Endothelial cell of umbilical vein (primary cell): ENCODE data around the gene NGEF. TPM values are rescaled to one million over a fixed set of nuclear protein-coding genes. Genes with fewer than 3 reads are reported as not detected.
A peak's percentile ranks its signal among the peaks of the same experiment; 100 is the strongest.

Experiments used
- BruUV-seq: library from RNA; stranded (reverse); fragments of 400-500 nt; replicated peaks from 2 replicates; lab custom pipeline; 2021; lab: Mats Ljungman, UMichigan
- CTCF ChIA-PET: fragments of 300-600, 350-600 bp; sonication (Branson Sonifier 250); formaldehyde crosslinking; loops from one replicate; lab custom pipeline; 2021; ENCODE audit warnings: antibody characterized with exemption, inconsistent platforms; lab: Charles Lee
- POLR2A ChIA-PET: fragments of 300-600, 350-600 bp; sonication (Branson Sonifier 250); formaldehyde crosslinking; loops from one replicate; lab custom pipeline; 2021; ENCODE audit warnings: antibody characterized with exemption, inconsistent platforms; lab: Charles Lee
- DNase-seq: peaks from one replicate; pipeline ENCODE4 v3.0.0-alpha.2; 2011; ENCODE audit warnings: low read depth, low spot score
- FAIRE-seq: peaks from 2 replicates; lab custom pipeline; 2011; peaks lifted over from hg19 to GRCh38; lab: Jason Lieb, UNC
- H2AFZ ChIP-seq: 2 replicates; pipeline ENCODE4 v1.6.0; 2012; ENCODE audit warnings: low read depth, low read length, control low read depth, inconsistent platforms
- H3K27ac ChIP-seq: 2 replicates; pipeline ENCODE4 v1.5.1; 2011; ENCODE audit warnings: low read depth, mild to moderate bottlenecking, control low read depth, low read length, moderate library complexity; ENCODE audit not compliant: insufficient read depth
- H3K27me3 ChIP-seq, 2 experiments: 2 replicates each; pipeline versions ENCODE4 v1.6.0 to v1.6.1; 2011; ENCODE audit warnings: low read length in 2 of 2, mixed read lengths in 1 of 2; ENCODE audit not compliant: control insufficient read depth in 2 of 2, insufficient read depth in 2 of 2
- H3K36me3 ChIP-seq, 2 experiments: 2 replicates in 1 of 2; 3 replicates in 1 of 2; pipeline ENCODE4 v1.5.1; 2011; ENCODE audit warnings: low read length in 2 of 2, mild to moderate bottlenecking in 1 of 2, moderate library complexity in 1 of 2; ENCODE audit not compliant: control insufficient read depth in 2 of 2, insufficient read depth in 2 of 2; ENCODE audit errors: extremely low read depth in 1 of 2
- H3K4me1 ChIP-seq: 3 replicates; pipeline ENCODE4 v1.5.1; 2011; ENCODE audit warnings: mild to moderate bottlenecking, low read length; ENCODE audit not compliant: control insufficient read depth, insufficient read depth; ENCODE audit errors: extremely low read depth
- H3K4me2 ChIP-seq: 2 replicates; pipeline ENCODE4 v1.6.1; 2011; ENCODE audit warnings: low read length, control low read depth, mixed read lengths; ENCODE audit not compliant: insufficient read depth
- H3K4me3 ChIP-seq, 3 experiments: fragments of 200-600 bp in 1 of 3; sonication (generic), shearing (Covaris generic) in 1 of 3; replicated peaks in 1 of 3; 2 replicates each; pipeline ENCODE4 v1.5.1; 2011 to 2016; ENCODE audit warnings: control low read depth in 3 of 3, low read length in 3 of 3, mild to moderate bottlenecking in 2 of 3, inconsistent platforms in 1 of 3, low read depth in 1 of 3, moderate library complexity in 1 of 3; ENCODE audit not compliant: insufficient read depth in 1 of 3
- H3K79me2 ChIP-seq: 2 replicates; pipeline ENCODE4 v1.6.0; 2012; ENCODE audit warnings: low read length, inconsistent platforms; ENCODE audit not compliant: control insufficient read depth, insufficient read depth
- H3K9ac ChIP-seq: replicated peaks from 2 replicates; pipeline ENCODE3; 2011; ENCODE audit warnings: low read length, control low read depth; ENCODE audit not compliant: insufficient read depth; ENCODE audit errors: extremely low read depth
- H3K9me1 ChIP-seq: replicated peaks from 3 replicates; pipeline ENCODE4 v1.6.0; 2011; ENCODE audit warnings: mild to moderate bottlenecking, low read length; ENCODE audit not compliant: control insufficient read depth, insufficient read depth; ENCODE audit errors: extremely low read depth
- H3K9me3 ChIP-seq: replicated peaks from 2 replicates; pipeline ENCODE4 v1.5.1; 2012; ENCODE audit warnings: low read length, inconsistent platforms; ENCODE audit not compliant: control insufficient read depth, insufficient read depth
- H4K20me1 ChIP-seq: replicated peaks from 2 replicates; pipeline ENCODE3; 2011; ENCODE audit warnings: mild to moderate bottlenecking, low read length; ENCODE audit not compliant: control insufficient read depth, insufficient read depth; ENCODE audit errors: extremely low read depth
- CTCF ChIP-seq, 2 donors: IDR thresholded peaks; 1 replicate in 1 of 2; 2 replicates in 1 of 2; pipeline ENCODE4 v1.5.1; 2011; ENCODE audit warnings: low read length in 2 of 2, mild to moderate bottlenecking in 2 of 2, moderate library complexity in 2 of 2, control low read depth in 1 of 2, inconsistent platforms in 1 of 2, low read depth in 1 of 2; ENCODE audit not compliant: insufficient read depth in 1 of 2; ENCODE audit errors: extremely low read depth in 1 of 2
- MAX ChIP-seq: IDR thresholded peaks from 2 replicates; pipeline ENCODE4 v1.6.1; 2011; ENCODE audit not compliant: insufficient read depth, insufficient read length
- POLR2A ChIP-seq: IDR thresholded peaks from 2 replicates; pipeline ENCODE4 v1.6.1; 2012; ENCODE audit warnings: low read depth, mild to moderate bottlenecking, control low read depth, low read length
- POLR2AphosphoS5 ChIP-seq: IDR thresholded peaks from 2 replicates; pipeline ENCODE4 v1.6.1; 2012; ENCODE audit warnings: low read depth, mild to moderate bottlenecking, control low read depth, low read length, moderate library complexity; ENCODE audit not compliant: insufficient read depth
- dilution Hi-C: fragments of 300-500 bp; cut with MboI; formaldehyde crosslinking; loops from one replicate; pipeline ENCODE4 v1.15.0; 2019; ENCODE audit warnings: low sequenced_read_pairs; ENCODE audit not compliant: extremely low pct_ligation_motif_present
- intact Hi-C: fragments of 100-400 bp; cut with micrococcal nuclease; formaldehyde crosslinking; loops from one replicate; pipeline ENCODE4 v1.10.0; 2022
- polyA plus RNA-seq, 4 experiments: library from polyadenylated mRNA; depleted of rRNA in 3 of 4; stranded (reverse) in 3 of 4; unstranded in 1 of 4; fragments of >200 nt; gene quantifications; 2 replicates each; pipeline versions ENCODE4 v1.2.1 to v1.2.3, GENCODE V29; 2011 to 2012; ENCODE audit warnings: missing spikeins in 1 of 4
- total RNA-seq: library from RNA; stranded (reverse); gene quantifications from 2 replicates; pipeline ENCODE4 v1.2.3, GENCODE V29; 2021

NGEF gene
- total and polyA plus RNA-seq, 2 donors (not counting 3 experiments of a cell fraction or from before 2014, with no cell fraction given), result 0.22 to 0.41 TPM

DNA sequence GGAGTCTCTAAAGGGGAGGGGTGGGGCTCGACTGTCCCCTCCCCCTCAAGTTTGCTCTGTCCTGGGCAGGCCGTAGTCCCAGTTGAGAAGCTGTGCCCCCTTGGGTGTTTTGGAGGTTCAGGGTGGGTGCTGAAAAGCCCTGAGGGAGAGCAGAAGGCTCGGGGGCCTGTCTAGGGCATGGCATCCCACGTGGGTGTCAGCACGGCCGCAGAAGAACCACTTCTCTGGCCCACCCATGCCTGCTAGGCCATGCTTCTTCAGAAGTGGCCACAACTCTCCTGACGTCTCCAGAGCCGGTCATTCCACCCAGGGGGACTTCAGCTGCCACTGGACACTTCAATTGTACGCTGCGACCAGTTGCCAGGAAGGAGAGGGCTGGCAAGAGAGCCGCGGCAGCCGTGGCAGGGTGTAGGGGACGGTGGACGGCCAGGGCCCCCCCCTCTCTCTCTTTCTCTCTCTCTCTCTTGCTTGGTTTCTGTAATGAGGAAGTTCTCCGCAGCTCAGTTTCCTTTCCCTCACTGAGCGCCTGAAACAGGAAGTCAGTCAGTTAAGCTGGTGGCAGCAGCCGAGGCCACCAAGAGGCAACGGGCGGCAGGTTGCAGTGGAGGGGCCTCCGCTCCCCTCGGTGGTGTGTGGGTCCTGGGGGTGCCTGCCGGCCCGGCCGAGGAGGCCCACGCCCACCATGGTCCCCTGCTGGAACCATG is 46.9 kb upstream of the NGEF start, which contains the start of gene INPP5D:
Gene INPP5D (plus strand): TSS at position 546 of the 704 bp plus-strand sequence. CDS start 137 bp downstream, at position 683.
- H2AFZ ChIP-seq, result peak within 1 kb of the TSS; percentile 81
- H3K9me3 ChIP-seq, result no peaks in the 10 kb centered on the region
- H4K20me1 ChIP-seq, result no peaks in the 10 kb centered on the region
- H3K36me3 ChIP-seq, result peaks cover 0 to 3% of the 10 kb centered on the region in 2 experiments
- H3K79me2 ChIP-seq, result peaks cover 29% of the 10 kb centered on the region
- ChIA-PET CTCF (interaction anchor here (0.6 to 4.3 kb wide), 15 partner anchors 8 to 250 kb away, joined by 3 to 30 read pairs (median 4); partner anchors contain the start of gene ATG16L1), POLR2A (interaction anchor here (0.6 to 1.6 kb wide), 4 partner anchors 8 to 49 kb away, joined by 3 to 7 read pairs (median 5); no protein-coding TSS in a partner anchor)
- BruUV-seq, result no TSS peak
- no peaks in the 10 kb centered on the region for H3K27me3 ChIP-seq
- peak within 1 kb of the TSS; percentile 75 for H3K4me2 ChIP-seq
- H3K9ac ChIP-seq, result peak within 1 kb of the TSS; percentile 44
- H3K27ac ChIP-seq, result peak within 1 kb of the TSS; percentile 53
- dilution Hi-C loops, result no loop called here
- DNase-seq (peak; percentile 77), FAIRE-seq (peak; percentile 92)
- TF ChIP-seq MAX, result no peak
- peak; percentile 64 for TF ChIP-seq POLR2AphosphoS5
- peak in 1 of 2 donors; percentile 4 for TF ChIP-seq CTCF (IDR thresholded peaks at IDR 0.05; ENCODE audit: extremely low read depth in 1 of 2, insufficient read depth in 1 of 2, low read depth in 1 of 2, low read length in 2 of 2)
- TF ChIP-seq POLR2A, result peak; percentile 86
- peak within 1 kb of the TSS; percentile 21 to 65 (median 55) for H3K4me3 ChIP-seq
- H3K4me1 ChIP-seq, result peaks cover 32% of the 10 kb centered on the region
- H3K9me1 ChIP-seq, result no peaks in the 10 kb centered on the region
- intact Hi-C loops, result loop anchor here (1.0 to 10.0 kb wide), 5 partner anchors 9 to 455 kb away; partner anchors contain the start of gene ATG16L1
